GM13976 (cell line): ENCODE data around the gene SMC1B.

ENCODE experiments used
- DNase-seq: peaks from one replicate; pipeline ENCODE4 v3.0.0; 2012; ENCODE audit warnings: low spot score
- in situ Hi-C: fragments of 300-500 bp; cut with MboI; formaldehyde crosslinking; loops from one replicate; pipeline ENCODE4 v1.12.0; 2022; ENCODE audit warnings: low sequenced_read_pairs, mixed read lengths, inconsistent platforms; ENCODE audit not compliant: unreplicated experiment
- TF ChIP-seq, protein P1 (sequence below): IDR thresholded peaks from 2 replicates; pipeline ENCODE4 v1.5.1; 2012; ENCODE audit warnings: borderline replicate concordance, mild to moderate bottlenecking; ENCODE audit not compliant: insufficient read depth; ENCODE audit errors: extremely low read depth, missing control alignments, control extremely low read depth

The SMC1B gene

DNA sequence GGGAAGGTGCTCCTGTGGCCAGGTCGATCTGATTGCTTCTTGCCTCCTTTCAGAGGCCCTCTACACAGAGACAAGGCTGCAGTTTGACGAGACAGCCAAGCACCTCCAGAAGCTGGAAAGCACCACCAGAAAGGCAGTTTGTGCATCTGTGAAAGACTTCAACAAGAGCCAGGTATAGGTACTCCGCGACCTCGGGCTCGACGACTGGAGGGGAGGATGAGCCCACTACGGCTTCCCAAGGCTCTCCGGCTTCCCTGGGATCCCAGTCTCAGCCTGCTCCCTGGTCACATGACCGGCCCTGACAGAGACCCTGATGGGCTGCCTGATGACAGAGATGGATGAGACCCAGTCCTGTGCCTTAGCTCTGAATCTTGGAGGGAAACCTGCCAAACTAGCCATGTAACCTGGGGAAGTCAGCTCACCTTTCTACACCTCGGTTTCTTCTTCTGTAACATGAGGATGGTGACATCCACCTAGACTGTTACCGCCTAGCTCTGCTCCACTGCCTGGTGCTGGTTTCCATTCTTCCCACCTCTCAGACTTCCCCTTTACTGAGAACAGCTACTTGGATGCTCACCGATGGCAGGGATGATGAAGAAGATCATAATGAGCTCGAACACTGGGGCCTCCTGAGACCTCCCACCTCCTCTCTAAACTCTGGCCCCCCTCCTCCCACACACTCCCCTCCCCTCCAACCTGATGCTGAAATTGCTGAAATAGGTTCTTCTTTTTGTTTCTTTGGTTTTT lies 9.0 kb upstream of the SMC1B start:
- no peak for DNase-seq
- in situ Hi-C loops: no loop called here
- TF ChIP-seq, protein P1, sequence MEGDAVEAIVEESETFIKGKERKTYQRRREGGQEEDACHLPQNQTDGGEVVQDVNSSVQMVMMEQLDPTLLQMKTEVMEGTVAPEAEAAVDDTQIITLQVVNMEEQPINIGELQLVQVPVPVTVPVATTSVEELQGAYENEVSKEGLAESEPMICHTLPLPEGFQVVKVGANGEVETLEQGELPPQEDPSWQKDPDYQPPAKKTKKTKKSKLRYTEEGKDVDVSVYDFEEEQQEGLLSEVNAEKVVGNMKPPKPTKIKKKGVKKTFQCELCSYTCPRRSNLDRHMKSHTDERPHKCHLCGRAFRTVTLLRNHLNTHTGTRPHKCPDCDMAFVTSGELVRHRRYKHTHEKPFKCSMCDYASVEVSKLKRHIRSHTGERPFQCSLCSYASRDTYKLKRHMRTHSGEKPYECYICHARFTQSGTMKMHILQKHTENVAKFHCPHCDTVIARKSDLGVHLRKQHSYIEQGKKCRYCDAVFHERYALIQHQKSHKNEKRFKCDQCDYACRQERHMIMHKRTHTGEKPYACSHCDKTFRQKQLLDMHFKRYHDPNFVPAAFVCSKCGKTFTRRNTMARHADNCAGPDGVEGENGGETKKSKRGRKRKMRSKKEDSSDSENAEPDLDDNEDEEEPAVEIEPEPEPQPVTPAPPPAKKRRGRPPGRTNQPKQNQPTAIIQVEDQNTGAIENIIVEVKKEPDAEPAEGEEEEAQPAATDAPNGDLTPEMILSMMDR: no peak

DNA sequence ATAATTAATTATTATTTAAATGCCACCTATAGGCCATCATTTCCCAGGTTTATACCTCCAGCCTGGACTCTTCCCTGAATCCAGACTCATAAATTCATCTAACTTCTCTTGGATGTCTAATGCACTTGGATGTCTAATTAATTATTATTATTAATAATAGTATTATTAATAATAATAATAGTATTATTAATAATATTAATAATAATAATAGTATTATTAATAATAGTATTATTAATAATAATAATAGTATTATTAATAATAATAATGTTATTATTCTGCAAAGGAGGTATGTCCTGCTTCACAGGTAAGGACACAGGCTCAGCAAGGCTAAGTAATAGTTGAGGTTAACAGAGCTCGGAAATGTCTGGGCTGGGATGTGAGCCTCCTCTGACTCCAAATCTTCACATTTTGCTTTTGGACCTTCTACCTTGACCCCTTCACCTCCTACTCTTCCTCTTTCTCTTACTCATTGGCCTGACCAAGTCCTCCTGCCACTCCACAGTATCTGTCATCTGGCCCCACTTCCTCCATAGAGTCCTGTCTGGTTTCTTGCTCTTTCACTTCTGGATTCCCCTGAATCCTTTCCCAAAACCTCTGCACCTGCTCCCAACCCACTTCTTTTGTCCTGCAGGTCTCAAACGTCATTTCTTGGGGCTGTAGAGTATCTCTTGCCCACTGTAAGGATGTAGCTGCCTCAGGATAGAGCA lies 8.1 kb upstream of the SMC1B start:
- TF ChIP-seq, protein P1: no peak
- DNase-seq: no peak
- in situ Hi-C loops: no loop called here

DNA sequence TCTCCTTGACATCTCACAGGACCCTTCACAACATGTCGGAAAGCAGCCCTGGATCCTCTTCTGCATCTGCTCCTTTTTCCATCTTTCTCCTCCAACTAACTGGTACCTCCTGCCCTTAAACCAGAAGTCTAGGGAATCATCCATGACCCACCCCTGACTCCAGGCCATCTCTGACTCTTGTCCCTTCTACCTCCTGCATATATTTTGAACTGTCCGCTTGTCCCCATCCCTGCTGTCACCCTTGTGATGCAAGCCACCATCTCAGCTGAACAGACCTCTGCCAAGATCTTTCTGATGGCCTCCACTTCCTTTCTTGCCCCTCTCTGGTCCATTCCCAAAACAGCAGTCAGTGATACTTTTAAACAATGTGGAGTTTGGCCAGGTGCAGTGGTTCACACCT lies 7.1 kb upstream of the SMC1B start:
- TF ChIP-seq, protein P1: no peak
- no peak for DNase-seq
- in situ Hi-C loops: no loop called here

DNA sequence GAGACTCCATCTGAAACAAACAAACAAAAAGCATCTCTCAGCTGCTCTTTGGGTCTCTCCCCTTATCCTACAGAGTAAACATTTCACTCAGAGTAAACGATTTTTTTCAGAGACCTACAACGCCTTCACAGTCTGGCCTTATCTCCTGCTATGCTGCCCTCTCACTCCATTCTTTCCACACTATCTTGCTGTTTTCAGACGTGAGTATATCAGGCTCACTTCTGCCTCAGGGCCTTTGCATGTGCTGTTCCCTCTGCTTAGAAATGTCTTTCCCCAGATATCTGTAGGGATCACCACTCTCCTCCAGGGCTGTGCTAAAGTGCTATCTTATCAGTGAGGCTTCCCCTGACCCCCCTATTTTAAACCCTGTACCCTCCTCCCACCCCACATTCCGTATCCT lies 6.6 kb upstream of the SMC1B start:
- TF ChIP-seq, protein P1: no peak
- in situ Hi-C loops: no loop called here
- DNase-seq: no peak

DNA sequence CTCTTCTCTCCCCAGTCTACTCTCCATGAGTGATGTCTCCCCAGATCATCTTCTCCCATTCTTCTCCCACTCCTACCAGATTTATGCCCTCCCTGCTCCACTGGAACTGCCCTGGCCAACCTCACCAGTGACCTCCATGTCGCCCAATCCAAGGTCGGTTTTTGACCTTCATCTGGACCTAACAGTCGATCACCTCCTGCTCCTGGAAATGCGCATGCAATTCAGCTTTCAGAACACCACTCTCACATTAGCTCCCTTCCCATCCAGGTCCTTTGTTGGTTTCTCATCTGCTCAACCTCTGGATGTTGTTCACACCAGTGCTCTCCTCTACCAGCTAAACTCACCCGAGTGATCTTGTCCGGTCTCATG lies 5.4 kb upstream of the SMC1B start:
- DNase-seq: no peak
- in situ Hi-C loops: no loop called here
- TF ChIP-seq, protein P1: no peak

DNA sequence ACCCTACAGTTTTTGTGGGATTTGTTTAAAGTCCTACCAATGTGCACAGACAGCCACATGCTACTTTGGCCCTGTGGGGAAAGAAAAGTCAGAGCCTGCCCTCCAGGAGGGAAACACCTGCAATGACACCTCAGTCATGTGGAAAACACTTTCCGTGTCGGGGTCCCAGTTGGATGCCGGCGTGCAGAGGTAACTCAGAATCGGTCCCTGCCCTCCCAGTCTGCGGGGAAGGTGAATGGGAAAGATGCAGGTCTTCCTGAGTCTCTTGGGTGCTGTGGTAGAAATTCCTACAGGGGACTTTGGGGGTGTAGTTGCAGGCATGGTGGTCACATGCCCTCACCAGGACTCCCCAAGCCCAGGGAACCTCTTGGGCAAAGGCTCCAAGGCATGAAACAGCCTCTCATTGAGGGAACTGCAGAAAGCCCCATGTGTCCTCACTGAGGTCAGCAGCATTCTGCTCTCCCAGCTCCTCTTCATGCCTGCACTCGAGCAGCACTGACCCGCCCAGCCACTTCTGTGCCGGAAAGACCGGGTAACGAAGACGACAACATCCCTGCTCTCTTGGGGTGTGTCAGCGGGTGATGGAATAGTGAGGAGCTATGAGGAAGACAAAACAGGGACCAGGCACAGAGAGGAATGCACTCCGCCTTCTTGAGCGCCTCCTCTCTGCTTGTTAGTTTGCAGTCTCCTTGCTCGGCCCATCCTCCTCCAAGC lies 4.8 kb upstream of the SMC1B start:
- TF ChIP-seq, protein P1: no peak
- DNase-seq: no peak
- in situ Hi-C loops: no loop called here
